SU-DHL-6 (cell line): ENCODE measurements around the gene IFI27L1.

Source experiments
- H2AFZ ChIP-seq: fragments of 200-600 bp; sonication (generic); 2 replicates; pipeline ENCODE4 v1.6.1; 2014; ENCODE audit warnings: low read depth, mild to moderate bottlenecking, moderate library complexity, mixed read lengths, antibody characterized with exemption, low read length; ENCODE audit not compliant: severe bottlenecking
- H3F3A ChIP-seq: fragments of 200-600 bp; shearing (Covaris generic); 2 replicates; pipeline ENCODE4 v1.6.0; 2016; ENCODE audit warnings: antibody characterized with exemption, mild to moderate bottlenecking; ENCODE audit not compliant: insufficient read depth
- H3K27ac ChIP-seq: fragments of 200-600 bp; sonication (generic); 2 replicates; pipeline ENCODE4 v1.5.1; 2016; ENCODE audit warnings: low read depth, mild to moderate bottlenecking, low read length, moderate library complexity, mixed read lengths
- H3K27me3 ChIP-seq: fragments of 200-600 bp; sonication (generic), shearing (Covaris generic); 2 replicates; pipeline ENCODE4 v1.6.0; 2014; ENCODE audit warnings: mild to moderate bottlenecking, low read length
- H3K36me3 ChIP-seq: fragments of 200-600 bp; sonication (generic); 2 replicates; pipeline ENCODE4 v1.6.1; 2014; ENCODE audit warnings: mild to moderate bottlenecking, low read length, mixed read lengths
- H3K4me2 ChIP-seq: fragments of 300-600, 200-600 bp; shearing (Covaris generic), sonication (generic); 2 replicates; pipeline ENCODE4 v1.6.0; 2014; ENCODE audit warnings: low read length, low read depth, mild to moderate bottlenecking; ENCODE audit not compliant: poor library complexity, severe bottlenecking
- H3K4me3 ChIP-seq: fragments of 200-600 bp; sonication (generic); 2 replicates; pipeline ENCODE4 v1.5.1; 2014; ENCODE audit warnings: antibody characterized with exemption, low read length, mild to moderate bottlenecking, mixed read lengths; ENCODE audit not compliant: insufficient read depth, poor library complexity, severe bottlenecking
- H3K79me2 ChIP-seq: fragments of 200-600 bp; sonication (generic); 2 replicates; pipeline ENCODE4 v1.6.1; 2014; ENCODE audit warnings: mild to moderate bottlenecking, low read length, moderate library complexity; ENCODE audit not compliant: insufficient read depth
- H3K9ac ChIP-seq: fragments of 200-600 bp; sonication (generic); 2 replicates; pipeline ENCODE4 v1.7.0; 2014; ENCODE audit warnings: mild to moderate bottlenecking, low read length
- H3K9me2 ChIP-seq: fragments of 200-600 bp; sonication (generic); replicated peaks from 2 replicates; pipeline ENCODE4 v1.6.1; 2014; ENCODE audit warnings: low read length; ENCODE audit not compliant: insufficient read depth
- H3K9me3 ChIP-seq: fragments of 200-600 bp; sonication (generic); 2 replicates; pipeline ENCODE4 v1.6.1; 2014; ENCODE audit warnings: low read length, mixed read lengths; ENCODE audit not compliant: insufficient read depth
- H4K20me1 ChIP-seq: fragments of 200-600 bp; sonication (generic); 2 replicates; pipeline ENCODE4 v1.6.1; 2014; ENCODE audit warnings: low read depth, mild to moderate bottlenecking, antibody characterized with exemption, low read length, moderate library complexity, mixed read lengths
- CTCF ChIP-seq: fragments of 200-600 bp; sonication (generic); IDR thresholded peaks from one replicate; pipeline ENCODE4 v1.5.1; 2017; ENCODE audit warnings: antibody characterized with exemption, mild to moderate bottlenecking, low read length, moderate library complexity; ENCODE audit not compliant: insufficient read depth, poor library complexity, severe bottlenecking
- EZH2phosphoT487 ChIP-seq: fragments of 200-600 bp; sonication (generic), shearing (Covaris generic); conservative IDR thresholded peaks from 2 replicates; pipeline ENCODE4 v1.6.1; 2018; ENCODE audit warnings: mild to moderate bottlenecking, antibody characterized with exemption, low read length, moderate library complexity, mixed read lengths

IFI27L1 gene

GRCh38 chr14:94051115-94051514 is 30.0 kb upstream of the IFI27L1 start:
- H3K9ac ChIP-seq, result no peak overlapping the region
- no peak overlapping the region for H3K4me3 ChIP-seq
- H3K27ac ChIP-seq, result no peak overlapping the region
- H3K9me3 ChIP-seq, result no peaks in the 10 kb centered on the region
- no peaks in the 10 kb centered on the region for H4K20me1 ChIP-seq
- peaks cover 14% of the 10 kb centered on the region; the same call in 1 of the 2 replicates for H3K36me3 ChIP-seq
- H3K27me3 ChIP-seq, result no peaks in the 10 kb centered on the region
- H3K4me2 ChIP-seq, result no peak overlapping the region
- no peak overlapping the region for H2AFZ ChIP-seq
- no peaks in the 10 kb centered on the region for H3K79me2 ChIP-seq
- H3F3A ChIP-seq, result no peaks in the 10 kb centered on the region
- no peaks in the 10 kb centered on the region for H3K9me2 ChIP-seq
- TF ChIP-seq CTCF (no peak), EZH2phosphoT487 (no peak)

GRCh38 chr14:94051779-94052178 is 29.3 kb upstream of the IFI27L1 start:
- no peaks in the 10 kb centered on the region for H3K9me3 ChIP-seq
- no peak for TF ChIP-seq EZH2phosphoT487
- TF ChIP-seq CTCF, result no peak
- no peak overlapping the region for H2AFZ ChIP-seq
- H4K20me1 ChIP-seq, result no peaks in the 10 kb centered on the region
- H3K79me2 ChIP-seq, result no peaks in the 10 kb centered on the region
- H3K9me2 ChIP-seq, result no peaks in the 10 kb centered on the region
- H3K36me3 ChIP-seq, result peaks cover 18% of the 10 kb centered on the region; the same call in 1 of the 2 replicates
- H3K27me3 ChIP-seq, result no peaks in the 10 kb centered on the region
- no peak overlapping the region for H3K4me2 ChIP-seq
- no peaks in the 10 kb centered on the region for H3F3A ChIP-seq
- H3K27ac ChIP-seq, result no peak overlapping the region
- no peak overlapping the region for H3K9ac ChIP-seq
- H3K4me3 ChIP-seq, result no peak overlapping the region

GRCh38 chr14:94052199-94052598 is 28.9 kb upstream of the IFI27L1 start:
- Histone ChIP-seq H3F3A (no peaks in the 10 kb centered on the region), H3K36me3 (peaks cover 18% of the 10 kb centered on the region; the same call in 1 of the 2 replicates), H3K4me3 (no peak overlapping the region), H3K9me2 (no peaks in the 10 kb centered on the region), H2AFZ (no peak overlapping the region), H3K9me3 (no peaks in the 10 kb centered on the region), H3K27ac (no peak overlapping the region), H3K4me2 (no peak overlapping the region), H4K20me1 (no peaks in the 10 kb centered on the region), H3K79me2 (no peaks in the 10 kb centered on the region; the same call in 1 of the 2 replicates), H3K9ac (no peak overlapping the region), H3K27me3 (no peaks in the 10 kb centered on the region)
- TF ChIP-seq CTCF, result no peak
- TF ChIP-seq EZH2phosphoT487, result no peak
